SHP77 treated with DMSO at 0.1 percent for 48 hours (cell line): Measurements from ENCODE around the gene TRIM52.
"Not testable (repeated sequence)": the region's sequence is repeated elsewhere in the genome, so short reads cannot be mapped to it uniquely, and the experiment has no call there.

Source experiments
- DNase-seq: peaks from one replicate; lab custom pipeline; 2025; lab: John Stamatoyannopoulos, UW

TRIM52 gene

GRCh38 chr5:181212934-181213333 lies 48.0 kb downstream of the TRIM52 start:
- no peak for DNase-seq

GRCh38 chr5:181212080-181212479 lies 48.9 kb downstream of the TRIM52 start:
- DNase-seq: no peak

- no peak for DNase-seq
Measured at GRCh38 chr5:181211208-181211607, 49.7 kb downstream of the TRIM52 start.

- DNase-seq: not testable (repeated sequence)
Measured at GRCh38 chr5:181210698-181211097, 50.2 kb downstream of the TRIM52 start.

- DNase-seq: not testable (repeated sequence)
Measured at GRCh38 chr5:181210148-181210547, 50.8 kb downstream of the TRIM52 start.

GRCh38 chr5:181209006-181209405 lies 51.9 kb downstream of the TRIM52 start:
- not testable (repeated sequence) for DNase-seq

- DNase-seq: no peak
Measured at GRCh38 chr5:181207960-181208253, 53.0 kb downstream of the TRIM52 start.

- DNase-seq: no peak
Measured at GRCh38 chr5:181207214-181207959, 53.6 kb downstream of the TRIM52 start.

GRCh38 chr5:181205761-181206649 lies 54.9 kb downstream of the TRIM52 start:
- DNase-seq: no peak
